Trophoblast cell (in vitro differentiated cells and primary cell): ENCODE results near the gene IGF1R.
A peak's percentile ranks its signal among the peaks of the same experiment; 100 is the strongest.

ENCODE experiments used
- DNase-seq, 2 donors: peaks; one replicate each; pipeline ENCODE4 v3.0.0-alpha.2; 2016
- H2AFZ ChIP-seq: 2 replicates; pipeline ENCODE4 v1.6.1; 2013; ENCODE audit warnings: low read length, moderate library complexity, mild to moderate bottlenecking; ENCODE audit not compliant: insufficient read depth, poor library complexity
- H2AK5ac ChIP-seq: 2 replicates; pipeline ENCODE4 v1.6.1; 2013; ENCODE audit warnings: mild to moderate bottlenecking, low read length
- H2BK120ac ChIP-seq: 2 replicates; pipeline ENCODE4 v1.6.1; 2013; ENCODE audit warnings: low read length, mild to moderate bottlenecking, moderate library complexity; ENCODE audit not compliant: insufficient read depth, poor library complexity
- H2BK12ac ChIP-seq: 2 replicates; pipeline ENCODE4 v1.6.1; 2013; ENCODE audit warnings: mild to moderate bottlenecking, low read length, moderate library complexity
- H2BK5ac ChIP-seq: 2 replicates; pipeline ENCODE4 v1.6.1; 2013; ENCODE audit warnings: low read length, low read depth, moderate library complexity, mild to moderate bottlenecking; ENCODE audit not compliant: poor library complexity
- H3K14ac ChIP-seq: 2 replicates; pipeline ENCODE4 v1.6.1; 2013; ENCODE audit warnings: mild to moderate bottlenecking, low read length
- H3K18ac ChIP-seq: 2 replicates; pipeline ENCODE4 v1.6.1; 2013; ENCODE audit warnings: mild to moderate bottlenecking, low read length
- H3K23ac ChIP-seq: 2 replicates; pipeline ENCODE4 v1.6.1; 2013; ENCODE audit warnings: low read length
- H3K27ac ChIP-seq: 2 replicates; pipeline ENCODE4 v1.5.1; 2013; ENCODE audit warnings: low read depth, mild to moderate bottlenecking, inconsistent platforms, low read length, moderate library complexity
- H3K27me3 ChIP-seq: 2 replicates; pipeline ENCODE4 v1.6.1; 2013; ENCODE audit warnings: inconsistent platforms, mild to moderate bottlenecking, low read length, moderate library complexity; ENCODE audit not compliant: insufficient read depth
- H3K36me3 ChIP-seq, 2 experiments: 1 replicate in 1 of 2; 2 replicates in 1 of 2; pipeline ENCODE4 v1.6.1; 2013; ENCODE audit warnings: low read length in 2 of 2, mild to moderate bottlenecking in 2 of 2, moderate library complexity in 1 of 2; ENCODE audit not compliant: insufficient read depth in 2 of 2, control insufficient read depth in 1 of 2
- H3K4ac ChIP-seq: 2 replicates; pipeline ENCODE4 v1.6.1; 2013; ENCODE audit warnings: low read depth, mild to moderate bottlenecking, low read length, moderate library complexity
- H3K4me1 ChIP-seq, 2 experiments: 1 replicate in 1 of 2; 2 replicates in 1 of 2; pipeline ENCODE4 v1.6.1; 2013; ENCODE audit warnings: low read length in 2 of 2, mild to moderate bottlenecking in 2 of 2, moderate library complexity in 1 of 2; ENCODE audit not compliant: insufficient read depth in 2 of 2, control insufficient read depth in 1 of 2
- H3K4me2 ChIP-seq: 2 replicates; pipeline ENCODE4 v1.6.1; 2013; ENCODE audit warnings: inconsistent platforms, mild to moderate bottlenecking, low read length, moderate library complexity
- H3K4me3 ChIP-seq: 2 replicates; pipeline ENCODE4 v1.5.1; 2013; ENCODE audit warnings: mild to moderate bottlenecking, low read depth, low read length, inconsistent platforms
- H3K79me1 ChIP-seq: one replicate; pipeline ENCODE4 v1.6.1; 2013; ENCODE audit warnings: low read length
- H3K79me2 ChIP-seq: 2 replicates; pipeline ENCODE4 v1.6.1; 2013; ENCODE audit warnings: low read length, mild to moderate bottlenecking; ENCODE audit not compliant: control insufficient read depth, insufficient read depth, poor library complexity
- H3K9ac ChIP-seq: 2 replicates; pipeline ENCODE4 v1.6.1; 2013; ENCODE audit warnings: mild to moderate bottlenecking, low read length
- H3K9me3 ChIP-seq: 2 replicates; pipeline ENCODE4 v1.6.1; 2013; ENCODE audit warnings: low read depth, mild to moderate bottlenecking, control low read depth, inconsistent platforms, low read length; ENCODE audit not compliant: insufficient read depth
- H4K12ac ChIP-seq: 2 replicates; pipeline ENCODE4 v1.6.1; 2013; ENCODE audit warnings: low read depth, mild to moderate bottlenecking, low read length, moderate library complexity
- H4K8ac ChIP-seq: 2 replicates; pipeline ENCODE4 v1.6.1; 2013; ENCODE audit warnings: low read depth, mild to moderate bottlenecking, low read length, moderate library complexity
- H4K91ac ChIP-seq: one replicate; pipeline ENCODE4 v1.6.1; 2013; ENCODE audit warnings: low read depth, mild to moderate bottlenecking, low read length, moderate library complexity
- WGBS: extraction: QIAGEN DNeasy Blood & Tissue Kit; methylation state at CpG from one replicate; pipeline ENCODE4 v1.1.7; 2013; ENCODE audit warnings: missing lambda C conversion rate; ENCODE audit not compliant: insufficient read length, insufficient coverage; ENCODE audit errors: extremely low coverage; 5-methylcytosine and 5-hydroxymethylcytosine counted together

Gene IGF1R

DNA sequence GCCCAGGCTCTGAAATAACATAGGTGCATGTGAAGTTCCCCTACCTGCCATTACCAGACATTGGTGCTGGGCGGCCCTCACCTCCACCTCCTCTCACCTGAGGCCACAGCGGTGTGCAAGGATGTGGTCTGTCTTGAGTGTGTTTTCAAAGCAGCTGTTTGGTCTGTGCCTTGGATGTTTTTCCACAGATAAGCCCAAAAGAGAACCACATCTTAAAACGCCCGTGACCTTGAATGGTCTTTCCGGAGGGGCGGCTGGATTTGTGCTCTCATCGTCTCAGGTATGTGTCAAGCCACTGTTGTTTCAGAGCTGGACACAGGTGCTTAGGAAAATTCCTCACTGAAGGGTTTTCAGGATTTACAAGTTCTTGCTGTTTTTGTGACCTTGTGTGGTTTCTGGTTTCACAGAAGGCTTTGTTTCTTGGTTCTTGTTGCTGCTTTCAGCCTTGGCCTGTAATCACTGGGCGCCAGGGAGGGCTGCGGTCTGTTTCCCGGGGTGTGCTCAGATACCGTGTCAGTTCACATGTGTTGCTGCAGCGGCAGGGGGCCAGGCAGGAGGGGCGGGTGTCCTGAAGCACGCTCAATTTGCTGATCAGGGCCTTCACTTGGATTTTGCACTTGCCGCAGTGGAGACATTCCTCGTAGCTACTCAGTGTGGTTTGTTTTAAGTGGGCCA, 128.4 kb downstream of the IGF1R start:
- H3K27me3 ChIP-seq, result no peaks in the 10 kb centered on the region
- no CpG with 5 or more reads among the region's 16 CpGs for WGBS
- no peak overlapping the region for H4K12ac ChIP-seq
- no peak overlapping the region for H4K91ac ChIP-seq
- H2BK5ac ChIP-seq, result no peak overlapping the region
- no peak overlapping the region for H3K18ac ChIP-seq
- H3K14ac ChIP-seq, result no peak overlapping the region
- no peak overlapping the region for H2BK120ac ChIP-seq
- peak overlapping the region; percentile 51 for H3K4me2 ChIP-seq
- H4K8ac ChIP-seq, result no peak overlapping the region
- no peaks in the 10 kb centered on the region for H3K9me3 ChIP-seq
- H3K4me1 ChIP-seq, result peaks cover 22% of the 10 kb centered on the region in 2 experiments
- peaks cover 0 to 3% of the 10 kb centered on the region in 2 experiments for H3K36me3 ChIP-seq
- H2AK5ac ChIP-seq, result no peak overlapping the region
- H2BK12ac ChIP-seq, result no peak overlapping the region
- no peak overlapping the region for H3K4me3 ChIP-seq
- H3K27ac ChIP-seq, result peak overlapping the region; percentile 55
- H3K4ac ChIP-seq, result no peak overlapping the region
- H3K9ac ChIP-seq, result no peak overlapping the region
- H2AFZ ChIP-seq, result no peak overlapping the region
- no peak overlapping the region for H3K23ac ChIP-seq
- H3K79me1 ChIP-seq, result peaks cover 8% of the 10 kb centered on the region
- H3K79me2 ChIP-seq, result peaks cover 24% of the 10 kb centered on the region
- DNase-seq, result peak in 1 of 2 donors; percentile 2

DNA sequence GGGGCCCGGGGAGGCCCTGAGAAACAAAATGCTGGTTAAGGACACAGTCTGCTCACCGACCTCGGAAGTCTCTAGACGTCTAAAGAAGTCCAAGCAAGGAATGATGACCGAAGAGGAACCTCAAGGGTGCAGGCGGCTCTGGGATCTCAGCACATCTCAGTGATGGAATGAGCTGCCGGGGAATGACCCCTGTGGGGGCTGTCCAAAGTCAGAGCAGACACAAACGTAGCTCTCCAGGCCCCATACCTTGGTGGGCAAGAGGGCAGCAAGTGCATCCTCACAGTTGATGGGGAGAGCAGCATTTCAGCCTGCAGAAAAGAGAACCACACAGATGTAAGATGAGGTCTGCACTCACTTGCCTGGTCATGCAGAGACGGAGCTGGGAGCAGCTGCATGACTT, 129.1 kb downstream of the IGF1R start:
- no peak overlapping the region for H3K9ac ChIP-seq
- peak overlapping the region; percentile 11 for H3K4me2 ChIP-seq
- no CpG with 5 or more reads among the region's 9 CpGs for WGBS
- peaks cover 24% of the 10 kb centered on the region for H3K79me2 ChIP-seq
- H3K18ac ChIP-seq, result peak overlapping the region; percentile 60
- no peak overlapping the region for H3K14ac ChIP-seq
- no peak overlapping the region for H2BK12ac ChIP-seq
- H3K27me3 ChIP-seq, result no peaks in the 10 kb centered on the region
- peaks cover 22% of the 10 kb centered on the region in 2 experiments for H3K4me1 ChIP-seq
- no peak overlapping the region for H2AFZ ChIP-seq
- peaks cover 0 to 3% of the 10 kb centered on the region in 2 experiments for H3K36me3 ChIP-seq
- no peak for DNase-seq
- H4K12ac ChIP-seq, result no peak overlapping the region
- H2AK5ac ChIP-seq, result peak overlapping the region; percentile 52
- no peak overlapping the region for H4K91ac ChIP-seq
- no peaks in the 10 kb centered on the region for H3K9me3 ChIP-seq
- no peak overlapping the region for H4K8ac ChIP-seq
- no peak overlapping the region for H2BK120ac ChIP-seq
- peak overlapping the region; percentile 92 for H3K4ac ChIP-seq
- no peak overlapping the region for H3K4me3 ChIP-seq
- peak overlapping the region; percentile 16 for H2BK5ac ChIP-seq
- H3K79me1 ChIP-seq, result peaks cover 8% of the 10 kb centered on the region
- no peak overlapping the region for H3K23ac ChIP-seq
- H3K27ac ChIP-seq, result peak overlapping the region; percentile 40

DNA sequence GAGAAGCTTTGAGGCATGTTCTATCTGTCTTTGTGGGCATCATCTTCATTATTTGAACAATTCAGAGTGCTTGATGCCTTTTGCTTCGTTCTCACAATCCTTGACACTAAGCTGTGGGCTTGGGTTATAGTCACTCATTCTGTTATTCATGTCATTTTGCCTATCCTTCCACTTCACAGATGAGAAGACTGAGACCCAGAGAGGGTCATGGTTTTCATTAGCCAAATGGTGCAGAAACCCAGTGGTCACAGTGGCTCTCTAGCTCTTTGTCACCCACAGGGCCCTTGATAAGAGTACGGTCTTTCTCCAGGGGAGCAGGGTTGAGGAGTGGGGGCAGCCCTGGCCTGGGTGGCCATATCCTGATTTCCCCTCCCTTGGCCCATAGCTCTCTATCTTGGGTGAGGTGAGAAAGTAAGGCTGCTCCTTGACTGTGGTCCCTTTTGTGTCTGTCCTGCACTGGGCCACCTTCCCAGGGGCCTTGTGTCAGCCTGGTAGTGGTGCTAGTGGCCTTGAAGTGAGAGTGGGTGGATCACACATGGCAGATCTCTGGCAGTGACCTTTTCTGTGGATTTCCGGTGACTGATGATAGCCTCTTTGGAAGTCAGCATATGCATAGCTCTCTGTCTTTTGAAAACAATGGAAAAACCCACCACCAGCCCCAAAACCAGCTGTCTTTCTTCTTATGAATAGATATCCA, 130.1 kb downstream of the IGF1R start:
- Histone ChIP-seq H2BK5ac (no peak overlapping the region), H2AK5ac (peak overlapping the region; percentile 50), H3K36me3 (peaks cover 0 to 3% of the 10 kb centered on the region in 2 experiments), H2BK120ac (peak overlapping the region; percentile 8), H2BK12ac (no peak overlapping the region), H3K9me3 (no peaks in the 10 kb centered on the region), H3K23ac (no peak overlapping the region), H3K4ac (peak overlapping the region; percentile 46), H4K12ac (no peak overlapping the region), H3K14ac (peak overlapping the region; percentile 6), H3K18ac (peak overlapping the region; percentile 57), H3K4me2 (no peak overlapping the region), H3K4me3 (no peak overlapping the region), H4K91ac (no peak overlapping the region), H3K9ac (no peak overlapping the region), H3K4me1 (peaks cover 18 to 20% of the 10 kb centered on the region in 2 experiments), H3K79me2 (peaks cover 20% of the 10 kb centered on the region), H3K27me3 (no peaks in the 10 kb centered on the region), H4K8ac (no peak overlapping the region), H3K27ac (no peak overlapping the region), H3K79me1 (peaks cover 8% of the 10 kb centered on the region), H2AFZ (no peak overlapping the region)
- no CpG with 5 or more reads among the region's 3 CpGs for WGBS
- no peak for DNase-seq

DNA sequence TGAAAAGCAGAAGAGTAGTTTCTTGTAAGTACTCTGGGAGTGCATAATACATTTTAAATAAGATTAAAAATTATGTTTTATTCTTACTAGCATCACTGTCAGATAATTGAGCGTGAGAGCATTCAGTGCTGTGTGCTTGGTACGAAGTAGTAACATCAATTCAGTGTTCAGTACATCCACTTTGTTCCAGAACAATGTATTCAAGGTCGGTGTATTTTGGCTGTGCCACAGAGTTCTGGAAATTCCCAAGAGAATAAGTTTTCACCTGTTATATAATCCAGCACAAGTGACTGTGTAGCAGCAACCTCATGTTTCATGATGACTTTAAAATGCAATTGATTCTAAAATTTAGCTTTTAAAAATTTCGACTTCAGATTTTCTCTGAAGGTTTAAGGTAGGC, 130.6 kb downstream of the IGF1R start:
- Histone ChIP-seq H2BK12ac (no peak overlapping the region), H2BK5ac (no peak overlapping the region), H3K4ac (no peak overlapping the region), H4K8ac (no peak overlapping the region), H3K79me1 (peaks cover 8% of the 10 kb centered on the region), H3K36me3 (peaks cover 0 to 3% of the 10 kb centered on the region in 2 experiments), H3K27me3 (no peaks in the 10 kb centered on the region), H3K14ac (no peak overlapping the region), H3K23ac (no peak overlapping the region), H3K9me3 (no peaks in the 10 kb centered on the region), H2AK5ac (no peak overlapping the region), H3K9ac (no peak overlapping the region), H3K4me3 (no peak overlapping the region), H3K4me2 (no peak overlapping the region), H3K4me1 (peaks cover 16 to 17% of the 10 kb centered on the region in 2 experiments), H3K79me2 (peaks cover 17% of the 10 kb centered on the region), H3K27ac (no peak overlapping the region), H4K12ac (no peak overlapping the region), H3K18ac (no peak overlapping the region), H2BK120ac (no peak overlapping the region), H2AFZ (no peak overlapping the region), H4K91ac (no peak overlapping the region)
- WGBS, result no CpG with 5 or more reads among the region's 4 CpGs
- DNase-seq, result no peak
